Stimulated activated CD4-positive, alpha-beta T cell treated with anti-CD3 and anti-CD28 coated beads, Interleukin-4, amount 100 ng/mL, for 1 hour (primary cell): ENCODE results near the gene TPI1.
"Not testable (repeated sequence)": the region's sequence is repeated elsewhere in the genome, so short reads cannot be mapped to it uniquely, and the experiment has no call there.

Experiments used
- DNase-seq: peaks from one replicate; pipeline ENCODE4 v3.0.0-alpha.2; 2020

Gene TPI1

DNA sequence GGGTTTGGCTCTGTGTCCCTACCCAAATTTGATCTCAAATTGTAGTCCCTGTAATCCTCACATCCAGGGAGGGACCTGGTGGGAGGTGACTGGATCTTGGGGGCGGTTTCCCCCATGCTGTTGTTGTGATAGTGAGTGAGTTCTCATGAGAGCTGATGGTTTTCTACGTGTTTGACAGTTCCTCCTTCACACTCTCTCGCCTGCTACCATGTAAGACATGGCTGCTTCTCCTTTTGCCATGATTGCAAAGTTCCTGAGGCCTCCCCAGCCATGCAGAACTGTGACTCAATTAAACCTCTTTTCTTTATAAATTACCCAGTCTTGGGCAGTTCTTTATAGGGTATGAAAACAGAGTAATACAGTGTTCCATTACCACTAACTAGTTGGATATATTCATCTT is 27.0 kb downstream of the TPI1 start:
- no peak for DNase-seq

- DNase-seq: no peak
Observed at GRCh38 chr12:6896846-6897435, 29.6 kb downstream of the TPI1 start.

GRCh38 chr12:6899427-6899826 is 32.1 kb downstream of the TPI1 start:
- DNase-seq: no peak

GRCh38 chr12:6899837-6900519 is 32.6 kb downstream of the TPI1 start:
- DNase-seq: no peak

GRCh38 chr12:6902448-6902847 is 35.1 kb downstream of the TPI1 start:
- no peak for DNase-seq

GRCh38 chr12:6903722-6904121 is 36.4 kb downstream of the TPI1 start:
- DNase-seq: no peak

DNA sequence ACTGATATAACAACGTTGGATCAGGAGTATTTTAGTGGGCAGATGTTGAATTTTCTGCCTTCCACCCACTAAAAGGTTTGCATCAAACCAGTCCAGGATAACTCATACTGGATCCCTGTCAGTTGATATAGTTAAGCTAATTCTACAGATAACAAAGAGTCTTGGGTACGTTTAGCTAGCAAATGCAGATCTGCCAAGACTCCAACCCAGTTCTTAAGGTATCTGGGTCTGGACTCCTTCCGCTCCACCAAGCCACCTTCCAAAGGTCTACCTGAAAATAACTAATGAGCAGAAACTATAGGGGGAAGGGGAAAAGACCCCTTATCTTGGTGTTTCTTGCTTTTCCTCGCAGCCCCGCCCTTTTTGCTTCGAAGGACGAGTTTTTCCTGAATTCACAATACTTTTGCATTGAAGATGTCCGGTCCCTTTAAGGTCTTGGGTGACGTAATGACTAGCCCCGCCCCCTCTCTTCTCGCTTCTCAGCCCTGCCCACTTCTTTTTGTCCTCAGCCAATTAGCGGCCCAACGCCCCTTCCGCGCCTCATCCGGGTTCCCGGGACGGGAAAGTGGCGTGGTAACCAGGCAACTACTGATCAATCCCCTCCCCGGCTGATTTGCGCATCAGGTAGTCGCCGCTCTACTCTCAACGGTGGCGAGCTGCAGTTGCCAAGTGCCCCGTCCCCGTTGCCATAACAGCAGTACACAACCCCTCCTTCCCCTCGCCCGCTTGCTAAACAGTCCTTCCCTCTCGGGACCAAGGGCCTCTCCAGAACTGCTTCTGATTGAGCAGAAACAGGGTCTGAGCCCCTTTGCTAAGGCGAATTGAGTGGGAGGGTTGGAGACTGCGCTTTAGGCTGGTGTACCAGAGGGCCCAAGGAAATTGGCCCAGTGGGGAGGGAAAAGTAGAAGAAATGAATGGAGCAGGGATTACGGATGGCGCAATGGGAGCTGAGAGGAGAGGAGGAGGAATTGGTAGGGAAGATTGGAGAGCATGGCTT is 37.2 kb downstream of the TPI1 start, which contains the start of gene LRRC23:
Gene LRRC23 (plus strand): TSS at position 543 of the 997 bp plus-strand sequence. CDS start 812 bp downstream, outside the sequence.
- peak; percentile 95 for DNase-seq

DNA sequence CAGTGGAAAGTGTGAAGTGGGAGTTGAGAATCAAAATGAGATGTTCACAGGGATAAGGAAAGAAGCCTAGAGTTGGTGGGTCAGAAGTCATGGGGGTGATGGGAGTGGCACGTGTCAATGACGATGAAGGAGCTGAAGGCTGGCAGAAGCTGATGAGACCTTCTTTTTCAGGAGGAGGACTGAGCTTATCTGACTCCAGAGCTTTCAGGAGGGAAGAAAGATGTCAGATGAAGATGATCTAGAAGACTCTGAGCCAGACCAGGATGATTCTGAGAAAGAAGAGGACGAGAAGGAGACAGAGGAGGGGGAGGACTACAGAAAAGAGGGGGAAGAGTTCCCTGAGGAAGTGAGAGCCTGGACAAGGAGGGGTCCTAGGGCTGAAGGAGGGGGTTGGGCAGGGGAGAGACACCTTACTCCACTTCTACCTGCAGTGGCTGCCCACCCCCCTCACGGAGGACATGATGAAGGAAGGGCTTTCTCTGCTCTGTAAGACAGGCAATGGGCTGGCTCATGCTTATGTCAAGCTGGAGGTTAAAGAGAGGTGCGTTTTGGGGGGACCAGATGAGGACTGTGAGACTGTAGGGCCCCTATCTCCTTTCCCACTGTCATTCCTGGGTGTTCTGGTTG is 38.2 kb downstream of the TPI1 start:
- no peak for DNase-seq

- DNase-seq: not testable (repeated sequence)
Observed at GRCh38 chr12:6908141-6908540, 40.8 kb downstream of the TPI1 start.

GRCh38 chr12:6909421-6910145 is 42.3 kb downstream of the TPI1 start:
- no peak for DNase-seq

- DNase-seq: no peak
Observed at GRCh38 chr12:6912164-6912935, 45.0 kb downstream of the TPI1 start.

DNA sequence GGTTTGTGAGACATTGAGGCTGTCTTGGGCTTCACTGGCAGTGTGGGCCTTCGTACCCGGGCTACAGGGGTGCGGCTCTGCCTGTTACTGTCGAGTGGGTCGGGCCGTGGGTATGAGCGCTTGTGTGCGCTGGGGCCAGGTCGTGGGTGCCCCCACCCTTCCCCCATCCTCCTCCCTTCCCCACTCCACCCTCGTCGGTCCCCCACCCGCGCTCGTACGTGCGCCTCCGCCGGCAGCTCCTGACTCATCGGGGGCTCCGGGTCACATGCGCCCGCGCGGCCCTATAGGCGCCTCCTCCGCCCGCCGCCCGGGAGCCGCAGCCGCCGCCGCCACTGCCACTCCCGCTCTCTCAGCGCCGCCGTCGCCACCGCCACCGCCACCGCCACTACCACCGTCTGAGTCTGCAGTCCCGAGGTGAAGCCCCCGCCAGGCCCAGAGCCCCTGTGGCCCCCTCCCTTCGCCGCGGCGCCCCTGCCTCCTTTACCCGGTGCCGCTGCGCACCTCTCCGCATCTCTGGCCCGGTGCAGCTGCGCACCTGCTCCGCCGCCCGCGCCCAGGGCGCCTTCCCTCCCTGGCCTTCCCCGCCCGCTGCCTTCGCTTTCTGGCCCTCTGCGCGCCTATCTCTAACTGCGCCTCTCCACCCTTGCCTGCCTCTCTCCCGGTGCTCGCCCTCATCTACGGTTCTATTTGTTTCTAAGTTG is 47.1 kb downstream of the TPI1 start, which contains the start of gene ENO2:
Gene ENO2 (plus strand): TSS at position 335 of the 701 bp plus-strand sequence. CDS start 1,253 bp downstream, outside the sequence.
- peak; percentile 84 for DNase-seq

- no peak for DNase-seq
Observed at GRCh38 chr12:6914947-6915788, 47.8 kb downstream of the TPI1 start.

DNA sequence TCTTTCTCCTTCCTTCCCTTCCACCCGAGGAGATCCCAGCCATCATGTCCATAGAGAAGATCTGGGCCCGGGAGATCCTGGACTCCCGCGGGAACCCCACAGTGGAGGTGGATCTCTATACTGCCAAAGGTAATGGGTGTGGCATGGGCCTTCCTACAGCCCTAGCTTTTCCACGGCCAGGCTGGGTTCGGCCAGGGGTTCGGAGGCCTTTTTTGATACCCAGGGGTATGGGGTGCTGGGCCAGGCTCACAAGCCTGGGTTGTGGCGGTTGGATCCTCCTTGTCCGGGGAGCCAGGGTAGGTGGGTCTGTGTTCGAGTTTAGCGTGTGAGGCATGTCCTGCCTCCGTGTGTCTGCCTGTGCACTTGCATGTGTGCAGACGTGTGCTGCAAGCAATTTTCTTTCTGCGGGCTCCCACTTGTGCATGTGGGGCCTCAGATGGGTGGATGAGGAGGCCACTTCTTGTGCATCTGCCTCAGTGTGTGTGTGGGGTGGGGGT is 48.5 kb downstream of the TPI1 start:
- no peak for DNase-seq

DNA sequence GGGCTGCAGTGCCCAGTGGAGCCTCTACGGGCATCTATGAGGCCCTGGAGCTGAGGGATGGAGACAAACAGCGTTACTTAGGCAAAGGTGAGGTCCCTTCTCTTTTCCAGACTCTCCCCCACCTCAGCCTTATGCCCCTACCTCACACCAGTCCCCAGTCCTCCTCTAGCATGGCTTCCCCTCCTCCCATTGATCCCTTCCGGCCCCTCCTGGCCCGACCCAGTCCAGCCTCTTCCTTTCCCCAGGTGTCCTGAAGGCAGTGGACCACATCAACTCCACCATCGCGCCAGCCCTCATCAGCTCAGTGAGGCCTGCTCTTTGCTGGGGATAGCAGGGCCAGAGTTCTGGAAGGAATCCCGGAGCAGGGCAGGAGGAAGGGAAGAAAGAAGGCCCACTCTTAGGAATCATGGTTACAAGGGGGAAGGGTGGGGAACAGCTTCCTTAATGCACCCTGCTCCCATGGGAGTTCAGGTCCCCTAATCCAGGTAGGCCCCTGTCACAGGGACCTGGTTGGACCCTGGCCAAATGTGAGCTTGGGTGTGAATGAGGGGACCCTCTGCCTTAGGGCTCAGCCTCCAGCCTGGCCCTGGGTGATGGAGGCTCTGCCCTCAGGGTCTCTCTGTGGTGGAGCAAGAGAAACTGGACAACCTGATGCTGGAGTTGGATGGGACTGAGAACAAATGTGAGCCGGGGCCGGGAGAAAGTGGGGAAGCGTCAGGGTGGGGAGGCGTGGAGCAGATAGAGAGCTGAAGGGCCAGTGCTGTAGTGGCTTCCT is 49.3 kb downstream of the TPI1 start:
- DNase-seq: no peak

- no peak for DNase-seq
Observed at GRCh38 chr12:6917491-6918231, 50.3 kb downstream of the TPI1 start.

GRCh38 chr12:6919588-6919987 is 52.3 kb downstream of the TPI1 start:
- DNase-seq: no peak
